Activated T-helper 2 cell treated with anti-CD3 and anti-CD28 coated beads, Interferon-gamma antibody, Interleukin-2, Interleukin-4, amounts not matched to agents 10 μg/mL and 5 μg/mL and 100 μg/mL, durations not matched to agents 14 hours and 24 hours and 36 hours (primary cell): Measurements from ENCODE around the gene ABHD17A. TPM values are rescaled to one million over a fixed set of nuclear protein-coding genes. Genes with fewer than 3 reads are reported as not detected.

Source experiments
- DNase-seq: peaks from one replicate; pipeline ENCODE4 v3.0.0; 2021; ENCODE audit warnings: low spot score
- H3K27ac Mint-ChIP-seq: one replicate; pipeline ENCODE4 v1.8.0; 2021; ENCODE audit warnings: mixed read lengths
- H3K27me3 Mint-ChIP-seq: one replicate; pipeline ENCODE4 v1.8.0; 2021; ENCODE audit warnings: low read depth, mixed read lengths
- H3K36me3 Mint-ChIP-seq: one replicate; pipeline ENCODE4 v1.8.0; 2021; ENCODE audit warnings: low read depth, mixed read lengths
- H3K4me1 Mint-ChIP-seq: one replicate; pipeline ENCODE4 v1.8.0; 2021; ENCODE audit warnings: low read depth, mixed read lengths
- H3K4me3 Mint-ChIP-seq: one replicate; pipeline ENCODE4 v1.8.0; 2021; ENCODE audit warnings: low read depth, mild to moderate bottlenecking, moderate library complexity, mixed read lengths
- H3K9me3 Mint-ChIP-seq: one replicate; pipeline ENCODE4 v1.8.0; 2021; ENCODE audit warnings: mixed read lengths
- intact Hi-C: fragments of 100-400 bp; cut with micrococcal nuclease; formaldehyde crosslinking; loops from one replicate; pipeline ENCODE4 v1.15.1; 2023
- total RNA-seq: library from RNA; stranded (reverse); gene quantifications from 2 replicates; pipeline ENCODE4 v1.2.3, GENCODE V29; 2022

The ABHD17A gene
- total RNA-seq, 1 donor from 2014 or later = 100 TPM

GRCh38 chr19:1857648-1858326 lies 27.5 kb downstream of the ABHD17A start:
- Mint-ChIP-seq H3K27me3 (no peaks in the 10 kb centered on the region), H3K9me3 (no peaks in the 10 kb centered on the region), H3K36me3 (peaks cover 5% of the 10 kb centered on the region), H3K4me3 (peak overlapping the region; percentile 52), H3K27ac (no peak overlapping the region), H3K4me1 (peaks cover 22% of the 10 kb centered on the region)
- no peak for DNase-seq
- intact Hi-C loops = no loop called here

- intact Hi-C loops = no loop called here
- Mint-ChIP-seq H3K4me3 (peak overlapping the region; percentile 80), H3K36me3 (peaks cover 5% of the 10 kb centered on the region), H3K27me3 (no peaks in the 10 kb centered on the region), H3K4me1 (peaks cover 24% of the 10 kb centered on the region), H3K27ac (peak overlapping the region; percentile 82), H3K9me3 (no peaks in the 10 kb centered on the region)
- DNase-seq = peak; percentile 32
Measured at GRCh38 chr19:1856698-1857603, 28.3 kb downstream of the ABHD17A start.

- intact Hi-C loops = no loop called here
- Mint-ChIP-seq H3K27me3 (no peaks in the 10 kb centered on the region), H3K4me1 (peaks cover 20% of the 10 kb centered on the region), H3K4me3 (peak overlapping the region; percentile 80), H3K9me3 (no peaks in the 10 kb centered on the region), H3K27ac (peak overlapping the region; percentile 82), H3K36me3 (peaks cover 5% of the 10 kb centered on the region)
- DNase-seq = no peak
Measured at GRCh38 chr19:1856345-1856697, 29.0 kb downstream of the ABHD17A start.

- Mint-ChIP-seq H3K4me1 (peaks cover 17% of the 10 kb centered on the region), H3K4me3 (peak overlapping the region; percentile 80), H3K9me3 (no peaks in the 10 kb centered on the region), H3K36me3 (peaks cover 5% of the 10 kb centered on the region), H3K27me3 (no peaks in the 10 kb centered on the region), H3K27ac (peak overlapping the region; percentile 82)
- intact Hi-C loops = loop anchor here (1.0 kb wide), 1 partner anchor 7 kb away; the partner anchor contains the start of gene KLF16
- peak; percentile 37 for DNase-seq
Measured at GRCh38 chr19:1855828-1856255, 29.5 kb downstream of the ABHD17A start.

GRCh38 chr19:1855040-1855827 lies 30.1 kb downstream of the ABHD17A start:
- Mint-ChIP-seq H3K27me3 (no peaks in the 10 kb centered on the region), H3K36me3 (peaks cover 5% of the 10 kb centered on the region), H3K27ac (peak overlapping the region; percentile 83), H3K9me3 (no peaks in the 10 kb centered on the region), H3K4me3 (peak overlapping the region; percentile 80), H3K4me1 (peaks cover 18% of the 10 kb centered on the region)
- intact Hi-C loops = loop anchor here (1.0 kb wide), 1 partner anchor 8 kb away; the partner anchor contains the start of gene KLF16
- DNase-seq = peak; percentile 89

GRCh38 chr19:1854542-1855039 lies 30.7 kb downstream of the ABHD17A start:
- Mint-ChIP-seq H3K36me3 (peaks cover 10% of the 10 kb centered on the region), H3K4me3 (peak overlapping the region; percentile 76), H3K27me3 (no peaks in the 10 kb centered on the region), H3K27ac (peak overlapping the region; percentile 83), H3K9me3 (no peaks in the 10 kb centered on the region), H3K4me1 (peaks cover 23% of the 10 kb centered on the region)
- no peak for DNase-seq
- intact Hi-C loops = loop anchor here (1.0 kb wide), 1 partner anchor 9 kb away; the partner anchor contains the start of gene KLF16

GRCh38 chr19:1854039-1854541 lies 31.2 kb downstream of the ABHD17A start:
- intact Hi-C loops = no loop called here
- Mint-ChIP-seq H3K27me3 (no peaks in the 10 kb centered on the region), H3K9me3 (no peaks in the 10 kb centered on the region), H3K4me3 (no peak overlapping the region), H3K4me1 (peaks cover 20% of the 10 kb centered on the region), H3K36me3 (peaks cover 10% of the 10 kb centered on the region), H3K27ac (no peak overlapping the region)
- no peak for DNase-seq

GRCh38 chr19:1853295-1854038 lies 31.8 kb downstream of the ABHD17A start:
- Mint-ChIP-seq H3K27ac (peak overlapping the region; percentile 93), H3K4me3 (peak overlapping the region; percentile 66), H3K36me3 (peaks cover 10% of the 10 kb centered on the region), H3K9me3 (no peaks in the 10 kb centered on the region), H3K4me1 (peaks cover 21% of the 10 kb centered on the region), H3K27me3 (no peaks in the 10 kb centered on the region)
- peak; percentile 84 for DNase-seq
- intact Hi-C loops = no loop called here

GRCh38 chr19:1852581-1853128 lies 32.6 kb downstream of the ABHD17A start:
- DNase-seq = no peak
- intact Hi-C loops = no loop called here
- H3K27ac Mint-ChIP-seq = no peak overlapping the region
- H3K4me3 Mint-ChIP-seq = no peak overlapping the region
- H3K27me3 Mint-ChIP-seq = no peaks in the 10 kb centered on the region
- no peaks in the 10 kb centered on the region for H3K9me3 Mint-ChIP-seq
- H3K4me1 Mint-ChIP-seq = peaks cover 21% of the 10 kb centered on the region
- H3K36me3 Mint-ChIP-seq = peaks cover 10% of the 10 kb centered on the region

GRCh38 chr19:1851654-1852580 lies 33.4 kb downstream of the ABHD17A start:
- Mint-ChIP-seq H3K4me1 (peaks cover 28% of the 10 kb centered on the region), H3K27ac (no peak overlapping the region), H3K4me3 (no peak overlapping the region), H3K9me3 (no peaks in the 10 kb centered on the region), H3K27me3 (no peaks in the 10 kb centered on the region), H3K36me3 (peaks cover 16% of the 10 kb centered on the region)
- no peak for DNase-seq
- intact Hi-C loops = no loop called here
